Bronchial epithelial cell (primary cell): Measurements from ENCODE around the gene MED10. TPM values are rescaled to one million over a fixed set of nuclear protein-coding genes. Genes with fewer than 3 reads are reported as not detected.
A peak's percentile ranks its signal among the peaks of the same experiment; 100 is the strongest.

Source experiments
- DNase-seq: peaks from one replicate; pipeline ENCODE4 v3.0.0-alpha.2; 2010; ENCODE audit warnings: low read depth
- FAIRE-seq: peaks from 2 replicates; lab custom pipeline; 2011; peaks lifted over from hg19 to GRCh38; lab: Jason Lieb, UNC
- H3K27me3 ChIP-seq: 2 replicates; pipeline ENCODE4 v1.5.1; 2011; ENCODE audit warnings: low read length; ENCODE audit not compliant: control insufficient read depth, insufficient read depth
- H3K36me3 ChIP-seq: 2 replicates; pipeline ENCODE4 v1.5.1; 2011; ENCODE audit warnings: low read length; ENCODE audit not compliant: control insufficient read depth, insufficient read depth
- H3K4me3 ChIP-seq: 2 replicates; pipeline ENCODE4 v1.5.1; 2011; ENCODE audit warnings: mild to moderate bottlenecking, low read depth, low read length, control low read depth
- CTCF ChIP-seq: IDR thresholded peaks from 2 replicates; pipeline ENCODE4 v1.5.1; 2011; ENCODE audit warnings: mild to moderate bottlenecking, moderate library complexity, low read length, control low read depth, inconsistent platforms; ENCODE audit not compliant: insufficient read depth, severe bottlenecking
- total RNA-seq: library from RNA; depleted of rRNA; stranded (reverse); fragments of >200 nt; gene quantifications from 2 replicates; pipeline ENCODE4 v1.2.1, GENCODE V29; 2014

Gene MED10
- total RNA-seq, 1 donor from 2014 or later: 13.2 TPM

GRCh38 chr5:6403416-6403815 is 25.1 kb upstream of the MED10 start:
- DNase-seq: no peak
- Histone ChIP-seq H3K27me3 (no peaks in the 10 kb centered on the region), H3K36me3 (no peaks in the 10 kb centered on the region), H3K4me3 (no peak overlapping the region)
- FAIRE-seq: no peak
- TF ChIP-seq CTCF: no peak

- FAIRE-seq (no peak), DNase-seq (peak; percentile 39)
- H3K36me3 ChIP-seq: no peaks in the 10 kb centered on the region
- no peak for TF ChIP-seq CTCF
- no peak overlapping the region for H3K4me3 ChIP-seq
- no peaks in the 10 kb centered on the region for H3K27me3 ChIP-seq
Observed at GRCh38 chr5:6402939-6403338, 24.6 kb upstream of the MED10 start.

GRCh38 chr5:6401410-6401809 is 23.1 kb upstream of the MED10 start:
- Histone ChIP-seq H3K4me3 (no peak overlapping the region), H3K27me3 (no peaks in the 10 kb centered on the region), H3K36me3 (no peaks in the 10 kb centered on the region)
- FAIRE-seq: no peak
- no peak for TF ChIP-seq CTCF
- peak; percentile 57 for DNase-seq

GRCh38 chr5:6399980-6400910 is 21.9 kb upstream of the MED10 start:
- FAIRE-seq (no peak), DNase-seq (peak; percentile 96)
- Histone ChIP-seq H3K36me3 (no peaks in the 10 kb centered on the region), H3K27me3 (no peaks in the 10 kb centered on the region), H3K4me3 (no peak overlapping the region)
- no peak for TF ChIP-seq CTCF

GRCh38 chr5:6398570-6399230 is 20.4 kb upstream of the MED10 start:
- Histone ChIP-seq H3K27me3 (no peaks in the 10 kb centered on the region), H3K4me3 (no peak overlapping the region), H3K36me3 (no peaks in the 10 kb centered on the region)
- DNase-seq (no peak), FAIRE-seq (no peak)
- TF ChIP-seq CTCF: no peak
